Glomerular visceral epithelial cell (primary cell): Measurements from ENCODE around the gene ARHGDIB.

Experiments used
- DNase-seq: peaks from one replicate; pipeline ENCODE4 v3.0.0-alpha.2; 2016; ENCODE audit errors: extremely low spot score

Gene ARHGDIB

GRCh38 chr12:14930299-14930698 lies 31.1 kb downstream of the ARHGDIB start:
- no peak for DNase-seq

- DNase-seq: no peak
Observed at GRCh38 chr12:14928931-14929330, 32.5 kb downstream of the ARHGDIB start.

DNA sequence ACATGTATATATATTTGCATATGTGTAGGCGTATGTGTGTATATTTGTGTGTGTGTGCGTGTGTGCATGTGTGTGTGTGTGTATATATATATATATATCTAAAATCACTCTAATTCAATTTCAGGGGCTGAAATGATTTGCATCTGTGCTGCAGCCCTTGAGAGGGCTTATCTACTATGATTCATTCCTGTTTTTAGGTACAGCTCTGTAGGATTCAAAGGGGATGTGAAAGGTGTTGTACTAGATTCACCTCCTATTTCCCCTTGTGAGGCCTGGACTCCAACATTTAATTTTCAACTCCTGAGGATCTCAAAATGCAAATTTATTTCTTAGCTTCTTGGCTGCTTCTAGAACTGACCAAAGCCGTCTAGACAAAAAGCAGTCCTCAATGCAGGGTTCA lies 34.1 kb downstream of the ARHGDIB start:
- no peak for DNase-seq

DNA sequence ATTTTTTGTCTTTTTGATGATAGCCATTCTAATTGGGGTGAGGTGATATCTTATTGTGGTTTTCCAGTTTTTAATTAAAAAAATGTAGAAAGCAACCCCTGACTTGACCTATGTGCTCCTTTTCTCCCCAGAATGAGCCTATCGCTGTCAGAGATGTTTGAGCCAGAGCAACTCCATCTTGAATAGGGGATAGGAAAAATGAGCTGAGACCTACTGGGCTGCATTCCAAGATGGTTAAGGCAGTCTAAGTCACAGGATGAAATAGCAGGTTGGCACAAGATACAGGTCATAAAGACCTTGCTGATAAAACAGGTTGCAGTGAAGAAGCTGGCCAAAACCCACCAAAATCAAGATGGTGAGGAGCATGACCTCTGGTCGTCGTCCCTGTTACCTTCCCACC lies 36.9 kb downstream of the ARHGDIB start:
- DNase-seq: no peak

DNA sequence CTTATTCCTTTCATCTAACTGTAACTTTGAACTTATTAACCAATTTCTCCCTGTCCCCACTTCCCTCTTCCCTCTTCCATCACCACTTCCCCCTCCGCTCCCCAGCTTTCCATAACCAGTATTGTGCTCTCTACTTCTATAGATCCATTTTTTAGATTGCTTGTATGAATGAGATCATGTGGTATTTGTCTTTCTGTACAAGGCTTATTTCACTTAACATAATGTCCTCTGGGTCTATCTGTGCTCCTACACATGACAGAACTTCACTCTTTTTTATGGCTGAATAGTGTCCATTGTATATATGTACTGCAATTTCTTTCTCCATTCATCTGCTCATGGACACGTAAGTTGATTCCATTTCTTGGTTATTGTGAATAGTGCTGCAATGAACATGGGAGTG lies 37.5 kb downstream of the ARHGDIB start:
- no peak for DNase-seq

GRCh38 chr12:14921218-14921617 lies 40.2 kb downstream of the ARHGDIB start:
- DNase-seq: no peak

- no peak for DNase-seq
Observed at GRCh38 chr12:14920475-14921126, 40.8 kb downstream of the ARHGDIB start.

DNA sequence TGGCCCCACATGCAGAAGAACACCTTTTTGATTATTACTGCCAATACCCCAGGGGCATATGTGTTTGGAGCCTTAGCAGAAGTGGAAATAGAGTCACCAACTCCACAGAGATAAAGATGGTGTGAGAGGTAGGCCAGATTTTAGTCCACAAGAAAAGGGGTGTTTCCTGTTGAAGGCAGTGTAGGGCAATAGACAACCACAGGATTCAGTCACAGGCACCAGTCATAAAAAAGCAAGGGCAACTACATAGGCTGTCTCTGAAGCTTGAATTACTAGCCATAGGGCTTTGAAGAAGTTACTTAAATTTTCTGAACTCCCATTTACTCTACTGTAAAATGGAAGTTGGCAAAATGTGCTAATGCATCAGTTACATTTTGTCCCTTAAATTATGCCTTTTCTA lies 41.9 kb downstream of the ARHGDIB start:
- no peak for DNase-seq

GRCh38 chr12:14915736-14916135 lies 45.7 kb downstream of the ARHGDIB start:
- no peak for DNase-seq

GRCh38 chr12:14913381-14913781 lies 48.0 kb downstream of the ARHGDIB start:
- DNase-seq: no peak

DNA sequence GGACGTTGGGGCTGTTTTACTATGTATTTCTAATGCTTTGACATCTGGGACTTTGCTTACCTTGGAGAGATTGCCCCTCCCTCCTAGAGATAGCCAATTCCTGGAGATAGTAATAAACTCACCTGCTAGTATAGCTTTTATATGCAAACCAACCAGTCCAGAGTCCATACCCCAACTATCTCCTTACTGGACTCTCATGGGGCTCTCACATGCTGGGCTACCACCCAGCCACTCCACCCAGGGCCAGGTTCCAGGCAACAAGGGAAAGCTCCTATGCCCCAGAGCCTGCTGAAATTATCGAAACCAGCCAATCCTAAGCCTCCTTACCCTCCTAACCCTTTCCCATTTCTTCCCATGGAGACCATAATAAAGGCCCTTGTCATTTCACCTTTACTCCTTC lies 50.3 kb downstream of the ARHGDIB start:
- no peak for DNase-seq

DNA sequence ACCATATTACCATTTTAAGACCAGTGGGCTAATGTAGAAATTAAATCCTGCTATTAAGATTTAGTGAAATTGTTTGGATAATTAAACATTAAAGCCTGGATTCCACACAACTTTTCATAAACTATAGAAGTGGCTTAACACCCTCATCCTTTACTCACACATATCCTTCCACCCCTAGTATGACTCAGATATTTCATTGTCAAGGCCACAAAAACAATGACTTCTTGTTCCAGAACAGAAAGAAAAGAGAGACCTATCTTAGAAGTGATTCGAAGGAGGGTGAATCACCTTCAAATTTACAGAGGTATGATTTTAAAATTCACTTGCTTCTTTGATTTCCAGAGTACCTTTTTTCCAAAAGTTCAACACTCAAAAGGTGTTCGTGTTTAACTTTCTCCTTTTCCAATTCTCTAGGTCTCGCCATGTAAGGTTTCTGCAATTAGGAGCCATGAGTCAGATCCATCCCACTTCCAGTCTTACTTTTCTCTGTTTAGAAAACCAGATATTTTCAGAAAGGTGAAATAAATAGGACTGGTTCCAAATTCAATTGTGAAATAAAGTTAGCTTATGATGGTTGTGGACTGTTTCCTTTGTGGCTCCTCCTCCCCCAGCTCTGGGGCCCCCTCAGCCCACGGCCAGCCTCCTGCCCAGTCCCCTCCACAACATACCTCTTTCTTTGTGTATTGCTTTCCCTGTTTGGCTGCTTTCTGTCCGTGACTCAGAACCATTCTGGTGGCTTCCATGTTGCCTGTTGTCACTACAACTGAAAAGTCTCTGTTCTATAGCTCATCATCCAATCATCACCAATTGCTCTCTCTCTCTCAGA lies 51.1 kb downstream of the ARHGDIB start:
- no peak for DNase-seq

- DNase-seq: no peak
Observed at GRCh38 chr12:14907953-14908352, 53.4 kb downstream of the ARHGDIB start.

DNA sequence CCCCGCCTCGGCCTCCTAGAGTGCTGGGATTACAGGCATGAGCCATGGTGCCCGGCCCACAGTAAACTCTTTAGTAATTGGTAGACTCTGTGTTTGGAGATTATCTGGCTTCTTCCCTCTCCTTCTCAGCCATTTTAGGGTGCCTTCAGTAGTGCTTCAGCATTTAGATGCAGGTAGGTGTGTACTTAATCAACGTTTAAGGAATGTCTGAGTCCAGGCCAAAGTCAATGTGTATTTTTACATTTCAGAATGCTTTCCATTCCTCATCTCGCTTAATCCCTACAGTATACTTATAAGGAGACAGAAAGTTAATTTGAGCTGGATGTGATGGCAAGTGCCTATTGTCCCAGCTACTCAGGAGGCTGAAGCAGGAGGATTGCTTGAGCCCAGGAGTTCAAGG lies 55.3 kb downstream of the ARHGDIB start:
- DNase-seq: no peak

DNA sequence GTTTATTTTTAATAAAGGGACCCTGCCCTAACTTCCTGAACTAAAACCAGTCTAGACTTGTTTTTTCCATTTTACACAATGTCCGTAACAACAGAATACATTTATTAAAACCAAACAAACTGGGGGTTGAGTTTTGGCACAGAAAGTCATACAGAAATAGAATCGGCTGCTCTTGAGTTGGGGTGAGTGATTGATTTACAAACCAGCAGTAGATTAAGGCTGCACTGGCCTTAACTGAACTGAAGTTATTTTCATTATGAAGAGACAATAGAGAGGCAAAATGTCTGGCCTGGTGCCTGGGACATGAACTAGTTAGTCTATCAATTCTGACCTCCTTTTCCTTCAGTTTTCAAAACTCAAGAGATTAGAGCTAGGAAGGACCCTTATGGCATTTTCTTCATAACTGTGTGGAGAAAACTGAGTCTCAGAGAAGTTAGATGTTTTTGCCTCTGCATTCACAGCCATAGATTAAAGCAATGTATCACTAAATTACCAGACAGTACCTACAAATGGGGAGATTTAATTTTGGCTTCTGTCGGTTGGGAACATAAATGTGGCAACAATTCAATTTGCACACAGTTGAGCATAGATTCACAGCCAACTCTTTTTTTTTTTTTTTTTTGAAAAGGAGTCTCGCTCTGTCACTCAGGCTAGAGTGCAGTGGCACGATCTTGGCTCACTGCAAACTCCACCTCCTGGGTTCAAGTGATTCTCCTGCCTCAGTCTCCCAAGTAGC lies 56.0 kb downstream of the ARHGDIB start:
- DNase-seq: no peak

- no peak for DNase-seq
Observed at GRCh38 chr12:14904854-14905253, 56.5 kb downstream of the ARHGDIB start.

- DNase-seq: no peak
Observed at GRCh38 chr12:14903386-14904098, 57.9 kb downstream of the ARHGDIB start.

DNA sequence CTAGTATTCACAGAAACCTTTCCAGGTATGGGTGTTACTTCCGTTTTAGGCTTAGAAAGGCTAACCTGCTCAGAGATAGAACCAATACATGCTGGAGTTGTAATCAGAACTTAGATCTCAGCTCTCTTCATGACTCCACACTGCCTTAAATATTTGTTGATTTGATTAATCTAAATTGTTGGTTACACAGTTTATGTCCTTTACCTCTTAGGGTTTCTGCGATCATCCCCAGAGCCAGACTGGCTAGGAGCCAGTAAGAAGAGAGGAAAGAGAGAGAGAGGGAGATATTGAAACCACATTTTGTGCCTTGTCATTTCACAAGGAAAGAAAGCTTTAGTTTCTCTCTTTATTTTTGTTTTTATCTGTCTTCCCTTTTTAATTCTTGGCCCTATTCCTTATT lies 58.9 kb downstream of the ARHGDIB start:
- DNase-seq: no peak

- no peak for DNase-seq
Observed at GRCh38 chr12:14901228-14901562, 60.2 kb downstream of the ARHGDIB start.

GRCh38 chr12:14900521-14901227 lies 60.7 kb downstream of the ARHGDIB start:
- DNase-seq: no peak

DNA sequence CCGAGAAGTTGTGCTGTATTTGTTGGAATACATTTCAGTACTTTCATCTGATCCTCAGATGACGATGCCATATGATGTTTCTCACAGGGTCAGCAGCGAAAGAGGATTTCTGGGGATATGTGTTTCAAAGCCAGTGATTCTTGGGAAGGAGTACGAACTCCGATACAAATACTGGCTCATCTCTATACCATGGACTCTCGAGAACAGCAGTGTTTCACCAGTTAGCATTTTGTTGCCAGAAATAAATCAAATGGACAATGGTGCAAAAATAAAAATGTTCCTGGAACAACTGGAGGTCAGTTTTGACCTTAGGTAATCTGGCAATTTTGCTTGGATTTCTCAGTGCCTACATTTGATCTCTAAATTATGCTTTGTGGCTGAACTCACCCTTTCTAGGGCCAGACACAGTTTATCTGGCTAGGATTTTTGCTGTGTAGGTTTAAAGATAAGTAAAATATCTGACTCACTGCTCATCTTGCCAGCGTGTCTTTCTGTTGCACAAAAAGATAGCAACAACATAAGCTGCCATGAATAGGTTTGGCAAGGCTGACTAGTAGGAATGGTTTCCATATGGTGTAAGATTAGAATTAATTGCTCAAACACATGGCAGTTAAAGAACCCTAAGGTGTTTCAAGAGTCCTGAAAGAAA lies 64.8 kb downstream of the ARHGDIB start:
- no peak for DNase-seq
